H1 (cell line): ENCODE results near the gene SLX4IP. TPM values are rescaled to one million over a fixed set of nuclear protein-coding genes. Genes with fewer than 3 reads are reported as not detected.

Source experiments
- JUN ChIP-seq: IDR thresholded peaks from 2 replicates; pipeline ENCODE4 v1.6.1; 2011; ENCODE audit warnings: low read depth, mild to moderate bottlenecking, improper control_type of control experiment, low read length
- SP1 ChIP-seq: IDR thresholded peaks from 2 replicates; pipeline ENCODE4 v1.6.1; 2011; ENCODE audit warnings: low read depth, low read length
- SUZ12 ChIP-seq: fragments of 200-600 bp; sonication (generic); IDR thresholded peaks from 2 replicates; pipeline ENCODE4 v1.6.1; 2012; ENCODE audit warnings: mild to moderate bottlenecking, inconsistent platforms, low read length, moderate library complexity, mixed read lengths
- polyA plus RNA-seq, 7 experiments: library from polyadenylated mRNA; depleted of rRNA in 3 of 7; stranded (reverse) in 5 of 7; unstranded in 2 of 7; fragments of >200 nt in 5 of 7; fragments of 200-250 nt in 2 of 7; gene quantifications; 1 replicate in 5 of 7; 2 replicates in 1 of 7; 4 replicates in 1 of 7; pipeline versions ENCODE4 v1.2.1 to v1.2.3, GENCODE V29; 2011 to 2013; ENCODE audit warnings: missing spikeins in 2 of 7, mixed read lengths in 2 of 7
- total RNA-seq: library from RNA; stranded (reverse); fragmentation: NEBNext Ultra II Directional; extraction: Animal tissue kit (Norgen Biotek cat#: 25700); gene quantifications from 2 replicates; pipeline ENCODE4 v1.2.1, GENCODE V29; 2021
- TF ChIP-seq, protein P1 (sequence below): IDR thresholded peaks from 2 replicates; pipeline ENCODE4 v1.6.1; 2011; ENCODE audit warnings: low read length, improper control_type of control experiment

SLX4IP gene
- total and polyA plus RNA-seq, 2 of the 8 experiments (the other 6 are each of a cell fraction or from before 2014, with no cell fraction given), result 2.4 to 8.7 TPM

DNA sequence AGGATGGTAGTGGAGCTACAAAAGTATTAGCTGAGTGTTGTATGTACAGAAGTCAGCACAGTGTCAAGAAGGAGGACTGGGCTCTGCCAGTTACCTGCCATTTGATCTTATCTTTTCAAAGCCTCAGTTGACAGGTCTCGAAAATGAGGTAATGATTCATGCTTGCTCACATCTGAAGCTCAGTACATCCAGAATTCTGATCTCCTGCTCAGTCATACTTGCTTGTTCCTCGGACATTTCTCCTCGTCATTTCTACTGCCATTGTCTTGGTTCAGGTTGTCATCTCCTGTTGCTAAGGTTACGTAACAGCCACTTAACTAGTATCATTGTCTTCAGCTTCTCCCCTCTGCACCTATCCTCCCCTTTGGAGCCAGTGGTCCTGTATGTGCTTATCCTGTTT is 89.5 kb downstream of the SLX4IP start (continued):
- TF ChIP-seq SUZ12 (no peak), SP1 (no peak), JUN (no peak)
- TF ChIP-seq, protein P1, sequence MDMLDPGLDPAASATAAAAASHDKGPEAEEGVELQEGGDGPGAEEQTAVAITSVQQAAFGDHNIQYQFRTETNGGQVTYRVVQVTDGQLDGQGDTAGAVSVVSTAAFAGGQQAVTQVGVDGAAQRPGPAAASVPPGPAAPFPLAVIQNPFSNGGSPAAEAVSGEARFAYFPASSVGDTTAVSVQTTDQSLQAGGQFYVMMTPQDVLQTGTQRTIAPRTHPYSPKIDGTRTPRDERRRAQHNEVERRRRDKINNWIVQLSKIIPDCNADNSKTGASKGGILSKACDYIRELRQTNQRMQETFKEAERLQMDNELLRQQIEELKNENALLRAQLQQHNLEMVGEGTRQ, result no peak
